Omental fat pad (tissue), 4 donors: ENCODE data around the gene TINAG. TPM values are rescaled to one million over a fixed set of nuclear protein-coding genes. Genes with fewer than 3 reads are reported as not detected.

Source experiments
- ATAC-seq: fragments of 150-250 bp; one replicate; pipeline ENCODE4 v1.9.1; 2016; ENCODE audit warnings: mild to moderate bottlenecking, moderate library complexity; ENCODE audit not compliant: low FRiP score
- DNase-seq: peaks from one replicate; pipeline ENCODE4 v3.0.0-alpha.2; 2019; ENCODE audit warnings: low spot score
- CTCF ChIP-seq, 3 donors: fragments of 450-650 bp; IDR thresholded peaks; one replicate each; pipeline ENCODE4 v1.5.1; 2016 to 2017; ENCODE audit warnings: antibody characterized with exemption in 3 of 3, mild to moderate bottlenecking in 3 of 3, moderate library complexity in 2 of 3
- total RNA-seq, 4 donors: library from RNA; depleted of rRNA; stranded (reverse); fragments of >200 nt; gene quantifications; one replicate each; pipeline ENCODE4 v1.1.0, GENCODE V29; 2016

The TINAG gene
- total RNA-seq, 4 donors from 2014 or later: not detected

- ATAC-seq (no peak), DNase-seq (no peak)
- TF ChIP-seq CTCF (IDR thresholded peaks at IDR 0.05): no peak
These were observed 69.5 kb downstream of the TINAG start for GRCh38 chr6:54377776-54378175.

GRCh38 chr6:54386295-54386694, 78.1 kb downstream of the TINAG start:
- no peak for DNase-seq
- no peak for ATAC-seq
- TF ChIP-seq CTCF (IDR thresholded peaks at IDR 0.05): no peak

GRCh38 chr6:54390362-54390761, 82.1 kb downstream of the TINAG start:
- DNase-seq: no peak
- TF ChIP-seq CTCF (IDR thresholded peaks at IDR 0.05): no peak
- no peak for ATAC-seq

GRCh38 chr6:54391577-54391976, 83.3 kb downstream of the TINAG start:
- ATAC-seq (no peak), DNase-seq (no peak)
- no peak for TF ChIP-seq CTCF (IDR thresholded peaks at IDR 0.05)

GRCh38 chr6:54403096-54403495, 94.9 kb downstream of the TINAG start:
- no peak for TF ChIP-seq CTCF (IDR thresholded peaks at IDR 0.05)
- no peak for DNase-seq
- ATAC-seq: no peak

GRCh38 chr6:54404791-54405190, 96.5 kb downstream of the TINAG start:
- ATAC-seq: no peak
- TF ChIP-seq CTCF (IDR thresholded peaks at IDR 0.05): no peak
- DNase-seq: no peak

GRCh38 chr6:54411767-54412166, 103.5 kb downstream of the TINAG start:
- TF ChIP-seq CTCF (IDR thresholded peaks at IDR 0.05): no peak
- DNase-seq (no peak), ATAC-seq (no peak)
